ENCODE results near the gene IL18RAP.

IL18RAP gene

DNA sequence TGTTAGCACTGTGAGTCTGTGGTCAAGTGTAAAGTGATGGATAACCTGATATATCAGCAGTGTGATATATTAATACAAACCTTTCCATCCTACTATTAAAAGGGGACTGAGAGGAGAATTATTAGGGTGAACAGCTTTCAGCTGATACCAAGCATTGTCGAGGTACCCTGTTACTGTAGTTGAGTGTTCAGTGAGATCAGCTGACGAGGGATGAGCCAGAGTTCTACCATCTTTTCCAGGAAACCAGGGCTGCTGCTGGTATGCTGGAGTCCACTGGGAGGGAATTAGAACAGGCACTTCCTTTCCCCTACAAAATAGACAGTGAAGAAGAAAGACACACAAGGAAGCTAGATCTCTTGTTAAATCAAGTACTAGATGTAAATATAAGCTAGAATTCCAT lies 408 bp downstream of the IL18RAP start:
- no peak for DNase-seq

DNA sequence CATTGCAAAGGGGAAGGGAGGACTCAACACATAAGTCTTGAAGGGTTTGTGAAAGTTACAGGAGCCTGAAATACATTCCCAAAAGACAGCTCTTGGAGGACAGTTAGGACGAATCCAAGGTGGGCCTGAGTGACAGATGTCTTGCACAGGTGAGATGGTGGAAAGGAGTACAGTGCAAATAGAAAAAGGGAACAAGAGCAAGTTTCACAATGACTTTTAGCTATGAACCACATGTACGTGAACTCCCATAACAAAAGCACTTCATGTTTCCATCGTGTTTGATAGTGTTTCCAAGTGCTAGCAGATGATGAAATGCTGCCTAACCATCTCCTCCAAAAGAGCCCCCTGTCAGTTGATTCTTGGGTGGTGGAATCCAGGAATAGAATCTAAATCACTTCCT lies 1.8 kb downstream of the IL18RAP start:
- DNase-seq: no peak

DNA sequence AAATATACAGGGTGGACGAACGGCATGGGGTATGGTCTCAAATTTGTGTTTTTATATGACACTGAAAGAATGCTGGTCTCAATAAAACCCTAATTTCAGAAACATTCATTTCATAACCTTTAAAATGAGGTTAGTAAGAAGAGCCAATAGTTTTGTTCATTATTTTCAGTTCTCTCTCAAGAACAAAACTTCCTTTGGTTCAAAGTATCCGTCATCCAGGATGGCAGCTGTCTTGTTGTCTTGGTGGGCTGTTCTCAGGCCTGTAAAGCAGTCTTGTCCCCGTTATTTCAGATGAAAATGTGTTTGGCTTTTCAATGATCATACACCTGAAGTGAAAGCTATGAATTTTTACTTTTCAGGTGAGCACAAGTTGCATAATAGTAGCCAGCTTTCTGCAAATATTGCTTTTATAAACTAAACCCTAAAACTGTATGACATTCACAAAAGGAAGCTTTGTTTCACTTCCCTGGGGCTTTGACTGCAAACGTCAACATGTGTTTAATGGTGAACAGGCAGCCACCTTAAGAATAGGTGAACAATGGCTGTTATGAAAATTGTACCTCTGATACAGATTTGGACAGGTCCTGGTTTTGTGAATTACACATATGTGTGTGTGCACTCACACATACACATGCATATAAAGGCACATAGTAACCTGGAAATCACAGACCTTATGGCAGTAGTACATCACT lies 2.6 kb downstream of the IL18RAP start:
- DNase-seq: no peak

DNA sequence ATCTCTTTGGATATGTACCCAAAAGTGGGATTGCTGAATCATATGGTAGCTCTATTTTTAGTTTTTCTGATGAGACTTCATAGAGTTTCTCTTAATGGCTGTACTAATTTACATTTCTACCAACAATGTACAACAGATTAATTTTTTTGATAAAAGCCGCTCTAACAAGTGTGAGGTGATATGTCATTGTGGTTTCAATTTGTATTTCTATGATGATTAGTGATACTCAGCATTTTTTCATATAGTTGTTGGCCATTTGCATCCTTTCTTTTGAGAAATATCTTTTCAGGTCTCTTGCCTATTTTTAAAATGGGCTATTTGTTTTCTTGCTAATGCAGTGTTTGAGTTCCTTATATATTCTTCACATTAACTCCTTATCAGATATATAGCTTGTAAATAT lies 4.3 kb downstream of the IL18RAP start:
- DNase-seq: no peak

DNA sequence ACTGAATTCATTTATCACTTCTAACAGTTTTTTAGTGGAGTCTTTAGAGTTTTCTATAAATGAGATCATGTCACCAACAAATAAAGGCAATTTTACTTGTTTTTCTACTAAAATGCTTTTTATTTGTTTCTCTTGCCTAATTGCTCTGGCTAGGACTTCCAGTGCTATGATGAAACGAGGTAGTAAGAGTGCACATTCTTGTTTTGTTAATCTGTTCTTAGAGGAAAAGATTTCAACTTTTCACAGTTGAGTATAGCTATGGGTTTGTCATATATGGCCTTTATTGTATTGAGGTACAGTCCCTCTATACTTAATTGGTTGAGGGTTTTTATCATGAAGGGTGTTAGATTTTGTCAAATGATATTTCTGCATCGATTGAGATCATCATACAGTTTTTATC lies 5.6 kb downstream of the IL18RAP start:
- DNase-seq: no peak

DNA sequence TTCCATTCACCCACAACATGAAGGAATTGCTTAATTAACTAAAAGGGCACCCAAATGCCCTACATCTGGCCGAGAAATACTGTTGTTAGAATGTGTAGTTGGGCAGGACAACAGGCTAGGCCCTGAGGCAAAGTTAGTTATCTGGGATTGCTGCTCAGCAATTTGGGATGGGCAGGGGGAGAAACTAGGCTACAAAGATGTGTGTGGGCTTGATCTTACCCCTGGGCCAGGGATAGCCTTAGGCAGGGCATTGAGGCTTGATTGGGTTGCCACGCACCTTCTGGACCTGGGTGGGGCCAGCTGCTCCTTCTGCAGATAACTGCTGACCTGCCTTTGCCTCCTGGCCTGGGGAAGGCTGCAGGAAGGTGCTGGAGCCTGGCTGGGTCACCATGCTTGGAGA lies 9.4 kb downstream of the IL18RAP start:
- no peak for DNase-seq

DNA sequence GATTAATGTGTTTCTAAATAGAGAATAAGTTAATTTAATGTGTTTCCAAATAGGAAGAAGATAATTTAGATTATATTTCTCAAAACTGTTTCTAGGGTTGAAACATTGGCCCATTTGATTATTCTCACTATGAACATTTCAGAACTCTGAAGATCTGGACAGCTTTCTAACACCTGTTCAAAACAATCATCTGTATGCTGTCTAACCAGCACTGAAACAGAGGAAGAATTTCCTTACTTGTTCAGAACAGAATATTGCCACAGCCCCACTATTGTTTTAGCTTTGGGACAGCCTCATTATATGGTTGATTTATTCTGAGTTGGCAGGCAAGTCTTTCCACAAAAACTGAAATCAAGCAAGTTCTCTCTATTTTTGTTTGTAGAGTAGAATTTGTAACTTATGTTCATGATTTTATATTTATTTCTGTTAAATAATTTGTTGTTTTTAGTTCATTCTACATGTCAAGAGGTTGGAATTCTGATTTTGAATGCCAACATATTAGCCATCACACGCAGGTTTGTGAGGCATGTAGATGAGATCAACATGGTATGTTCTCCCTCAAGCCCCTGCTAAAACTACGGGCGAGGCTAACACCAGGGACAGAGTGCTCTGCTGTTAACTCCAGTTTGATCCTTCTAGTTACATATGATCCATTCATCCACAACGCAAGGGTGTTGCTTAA lies 11.2 kb downstream of the IL18RAP start:
- DNase-seq: no peak

DNA sequence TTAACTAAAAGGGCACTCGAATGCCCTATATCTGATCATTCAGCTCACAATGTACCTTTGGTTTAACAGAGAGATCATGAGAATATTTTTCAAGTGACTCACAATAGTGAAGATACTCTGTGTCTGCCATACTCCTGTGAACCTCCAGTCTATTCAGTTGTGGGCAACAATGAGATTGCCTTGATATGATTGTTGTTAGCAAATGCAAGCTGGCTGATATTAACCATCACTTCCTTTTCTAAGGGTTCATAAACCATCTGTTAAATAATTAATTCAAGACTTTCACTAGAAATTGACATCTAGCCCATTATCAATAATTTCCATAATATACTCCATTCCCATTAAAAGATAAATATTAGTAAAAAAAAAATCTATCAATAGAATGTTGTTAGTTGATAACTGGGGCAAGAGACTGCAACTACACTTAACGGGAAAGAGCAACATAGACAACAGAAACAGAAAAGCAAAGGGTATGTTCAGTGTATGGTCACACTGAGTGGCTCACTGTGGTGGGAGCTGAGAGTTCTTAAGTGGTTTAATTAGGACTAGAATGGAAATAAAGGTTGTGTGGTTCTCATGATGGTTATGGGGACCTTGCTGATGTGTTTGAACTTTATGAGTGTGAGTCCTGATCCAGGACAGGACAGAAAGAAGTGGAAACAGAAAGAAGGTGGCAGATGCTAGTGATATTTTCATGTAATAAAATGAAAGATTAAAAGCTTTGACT lies 11.9 kb downstream of the IL18RAP start:
- no peak for DNase-seq

DNA sequence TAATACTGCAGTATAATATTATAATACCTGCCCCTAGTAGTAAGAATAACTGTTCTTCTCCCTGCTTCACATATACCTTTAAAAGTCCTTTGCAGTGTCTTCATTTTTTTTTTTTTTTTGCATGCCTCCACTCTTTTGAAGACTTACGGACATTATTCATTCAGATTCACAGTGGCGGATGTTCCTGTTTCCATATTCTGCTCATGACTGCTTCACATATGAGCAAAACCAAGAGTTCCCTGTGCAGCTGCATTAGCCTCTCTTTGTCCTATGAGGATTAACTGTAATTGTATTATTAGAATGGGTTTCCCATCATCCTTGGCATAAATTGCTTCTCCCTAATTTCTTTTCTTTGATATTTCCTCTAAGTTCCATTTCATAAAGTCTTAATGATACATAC lies 12.8 kb downstream of the IL18RAP start:
- DNase-seq: no peak

DNA sequence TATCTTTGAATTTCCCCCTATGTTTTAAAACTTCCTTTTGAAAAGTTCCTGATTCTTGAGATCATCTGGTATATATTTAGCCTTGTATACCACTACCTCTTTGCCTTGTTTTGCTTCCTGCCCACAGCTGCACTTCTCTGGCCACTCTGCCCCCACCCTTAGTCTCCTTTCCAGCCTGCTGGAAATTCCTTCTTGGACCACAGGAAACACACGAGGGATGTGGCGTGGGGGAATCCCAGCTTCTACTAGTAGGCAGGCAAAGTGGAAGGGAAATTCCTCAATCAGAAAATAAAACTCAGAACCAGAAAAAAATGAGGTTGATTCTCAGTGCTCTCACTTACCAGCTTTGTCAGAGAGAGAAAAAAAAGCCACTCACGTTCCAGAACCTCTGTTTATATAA lies 13.4 kb downstream of the IL18RAP start:
- no peak for DNase-seq

DNA sequence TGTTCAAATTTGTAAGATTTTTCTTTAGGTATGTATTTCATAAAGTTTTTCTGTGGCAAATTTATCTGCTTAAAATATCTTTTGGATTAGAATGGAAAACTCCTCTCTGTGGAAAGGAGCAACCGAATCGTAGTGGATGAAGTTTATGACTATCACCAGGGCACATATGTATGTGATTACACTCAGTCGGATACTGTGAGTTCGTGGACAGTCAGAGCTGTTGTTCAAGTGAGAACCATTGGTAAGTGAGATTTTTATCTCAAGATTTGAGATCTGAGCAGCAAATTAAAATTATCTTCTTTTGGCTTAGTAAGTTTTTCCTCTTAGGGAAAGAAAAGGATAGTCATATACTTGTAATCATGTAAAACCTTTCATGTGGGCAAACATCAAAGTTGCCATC lies 14.2 kb downstream of the IL18RAP start:
- no peak for DNase-seq

DNA sequence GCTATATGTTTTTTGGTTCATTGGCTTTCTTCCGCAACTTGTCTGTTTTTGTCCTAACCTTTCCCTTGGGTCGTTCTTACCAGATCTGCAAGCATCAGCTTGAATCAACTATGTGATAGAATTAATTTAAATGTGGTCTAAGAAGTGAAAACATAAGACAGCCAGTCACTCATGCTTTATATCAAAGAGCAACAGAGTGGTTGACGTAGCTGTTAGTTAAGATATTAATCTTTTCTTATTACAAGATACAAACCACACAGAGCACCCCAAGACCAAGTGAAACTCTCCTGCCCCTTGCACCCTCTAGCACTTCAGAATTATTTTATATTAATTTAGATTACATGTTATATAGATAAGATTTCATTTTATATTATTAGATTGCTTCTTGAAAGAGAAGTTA lies 15.2 kb downstream of the IL18RAP start:
- no peak for DNase-seq

DNA sequence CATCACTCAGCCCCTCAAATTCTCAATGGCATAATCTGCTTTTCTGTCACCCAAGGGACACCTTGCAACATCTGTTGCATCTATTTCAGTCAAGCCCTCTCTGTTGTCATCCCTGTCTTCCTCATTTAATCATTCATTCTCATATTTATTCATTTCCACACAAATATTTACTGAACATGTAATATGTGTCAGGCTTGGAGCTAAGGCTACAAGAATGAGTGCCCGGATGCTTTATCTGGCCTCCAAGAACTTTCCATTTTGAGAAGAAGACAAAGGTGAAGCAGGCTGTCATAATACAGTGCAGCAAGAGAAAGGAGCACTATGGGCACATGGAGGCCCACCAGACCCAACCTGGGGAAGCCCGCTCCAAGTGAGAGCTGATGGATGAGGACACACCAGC lies 15.6 kb downstream of the IL18RAP start:
- DNase-seq: no peak

DNA sequence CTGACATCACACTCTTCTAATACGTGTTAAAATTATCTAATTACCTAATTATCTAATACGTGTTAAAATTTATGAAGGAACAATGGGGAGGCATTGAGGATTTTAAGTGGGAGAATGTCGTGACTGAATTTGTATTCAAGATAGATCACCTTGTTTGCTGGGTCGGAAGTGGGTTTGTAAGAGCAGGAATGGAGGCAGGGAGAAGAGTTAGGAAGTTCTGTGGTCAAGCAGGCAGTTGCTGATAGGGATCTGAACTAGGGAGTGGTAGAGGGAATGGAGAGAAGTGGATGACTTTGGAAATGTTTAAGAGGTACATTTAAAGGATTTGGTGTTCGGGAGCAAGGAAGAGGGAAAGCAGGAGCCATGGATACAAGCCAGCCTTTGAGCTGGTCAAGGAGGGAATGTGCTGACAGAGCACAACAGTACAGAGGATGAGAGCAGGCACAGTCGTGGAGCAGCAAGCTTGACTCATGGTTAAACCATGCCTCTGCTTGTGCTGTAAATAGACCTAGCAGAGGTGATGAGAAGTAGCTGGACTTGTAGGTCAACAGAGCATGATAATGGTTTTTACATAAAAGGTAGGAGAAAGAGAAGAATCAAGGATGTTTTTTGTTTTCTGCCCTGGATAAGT lies 16.2 kb downstream of the IL18RAP start:
- DNase-seq: no peak

DNA sequence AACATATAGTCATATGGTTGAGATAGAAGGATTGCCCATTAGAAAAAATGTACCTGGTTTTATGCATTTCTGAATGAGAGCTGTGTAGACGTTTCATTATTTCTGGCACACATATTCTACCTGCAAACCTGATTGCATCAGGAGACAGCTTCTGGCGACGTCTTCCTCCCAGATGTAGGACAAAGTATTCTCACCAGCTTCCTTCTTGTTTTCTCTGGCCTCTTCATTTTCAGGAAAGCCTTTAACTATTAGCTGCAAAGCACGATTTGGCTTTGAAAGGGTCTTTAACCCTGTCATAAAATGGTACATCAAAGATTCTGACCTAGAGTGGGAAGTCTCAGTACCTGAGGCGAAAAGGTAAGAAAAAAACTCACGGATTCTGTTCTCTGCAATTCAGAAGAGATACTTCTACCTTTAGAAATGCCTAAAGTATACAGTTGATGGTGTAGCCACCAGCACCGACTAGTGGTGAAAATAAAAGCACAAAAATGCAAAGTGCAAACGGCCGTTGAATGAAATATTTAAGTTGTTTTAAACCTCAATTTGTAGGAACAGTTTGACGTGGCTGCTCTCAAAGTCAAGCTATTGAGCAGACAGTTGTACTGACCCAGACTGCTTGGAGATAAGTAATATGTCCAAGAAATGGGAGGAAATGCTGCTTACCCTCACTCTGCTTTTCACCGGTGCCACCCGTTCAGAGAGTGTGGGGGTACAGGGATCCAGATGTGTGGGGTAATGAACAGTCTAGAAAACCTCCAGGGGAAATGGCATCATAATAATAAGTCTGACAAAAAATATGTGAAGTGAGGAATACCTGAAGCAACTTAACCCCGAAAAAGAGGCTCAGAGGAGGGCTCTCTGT lies 20.2 kb downstream of the IL18RAP start:
- no peak for DNase-seq

DNA sequence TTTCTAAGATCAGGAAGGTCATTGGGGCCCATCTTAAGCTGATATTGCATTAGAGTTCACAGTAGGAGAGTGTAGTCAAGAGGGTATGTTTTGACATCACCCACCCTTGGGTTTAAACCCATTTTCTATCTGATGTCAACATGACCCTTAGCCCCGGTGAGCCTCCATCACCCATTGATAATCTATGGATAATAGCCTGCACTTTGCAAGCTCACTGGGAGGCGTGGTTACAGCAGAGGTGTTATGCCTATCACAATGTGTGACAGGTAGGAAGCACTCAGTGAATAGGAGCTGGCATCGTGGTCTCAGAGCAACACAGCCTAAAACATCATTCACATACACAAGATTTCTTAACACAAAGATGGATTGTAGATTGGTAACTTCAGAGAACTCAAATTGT lies 21.3 kb downstream of the IL18RAP start:
- DNase-seq: no peak

DNA sequence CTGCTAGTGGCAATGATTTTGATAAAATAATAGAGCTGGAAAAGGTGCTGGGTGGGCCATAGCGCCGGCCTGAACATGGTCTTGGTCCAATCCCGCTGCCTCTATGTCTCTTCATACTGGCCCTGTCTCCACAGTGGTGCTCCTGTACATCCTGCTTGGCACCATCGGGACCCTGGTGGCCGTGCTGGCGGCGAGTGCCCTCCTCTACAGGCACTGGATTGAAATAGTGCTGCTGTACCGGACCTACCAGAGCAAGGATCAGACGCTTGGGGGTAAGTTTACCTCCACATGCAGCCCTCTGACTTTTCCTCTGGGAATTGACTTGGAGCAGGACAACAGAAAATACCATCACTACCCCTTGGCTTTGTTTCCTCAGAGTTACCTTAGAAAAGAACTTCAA lies 24.0 kb downstream of the IL18RAP start:
- DNase-seq: no peak

DNA sequence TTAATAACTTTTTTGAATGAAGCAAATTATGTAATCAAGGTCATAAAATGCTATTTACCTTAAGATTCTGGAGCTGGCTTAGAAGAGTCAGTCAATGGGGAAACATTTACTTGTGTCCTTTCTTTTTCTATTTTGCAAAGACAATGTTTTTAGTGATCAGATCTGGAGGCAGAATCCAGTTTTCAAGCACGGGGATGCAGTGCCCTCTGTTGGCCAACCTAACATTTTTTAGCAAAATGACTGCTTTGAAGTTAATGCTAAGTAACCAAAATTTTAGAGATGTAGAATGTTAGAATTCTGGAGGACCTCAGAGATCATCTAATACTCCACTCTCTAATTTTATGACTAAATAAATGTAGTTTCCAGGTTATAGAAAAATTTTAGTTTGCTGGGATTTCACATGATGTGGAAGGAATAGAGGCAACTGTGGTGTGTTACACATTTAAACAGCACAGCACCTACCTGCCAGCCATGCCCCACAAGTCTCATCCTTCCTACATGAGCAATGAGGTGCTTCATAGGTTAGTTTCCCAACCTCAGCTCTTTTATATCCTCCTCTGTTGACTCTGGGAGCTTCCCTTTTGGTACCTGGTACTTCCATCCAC lies 26.5 kb downstream of the IL18RAP start:
- peak; percentile 9 for DNase-seq

DNA sequence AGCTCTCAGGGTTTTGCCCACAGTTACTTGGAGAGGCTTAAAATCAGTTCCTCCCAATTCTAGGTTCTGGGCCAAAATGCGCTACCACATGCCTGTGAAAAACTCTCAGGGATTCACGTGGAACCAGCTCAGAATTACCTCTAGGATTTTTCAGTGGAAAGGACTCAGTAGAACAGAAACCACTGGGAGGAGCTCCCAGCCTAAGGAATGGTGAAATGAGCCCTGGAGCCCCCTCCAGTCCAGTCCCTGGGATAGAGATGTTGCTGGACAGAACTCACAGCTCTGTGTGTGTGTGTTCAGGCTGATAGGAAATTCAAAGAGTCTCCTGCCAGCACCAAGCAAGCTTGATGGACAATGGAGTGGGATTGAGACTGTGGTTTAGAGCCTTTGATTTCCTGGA lies 29.0 kb downstream of the IL18RAP start:
- no peak for DNase-seq

DNA sequence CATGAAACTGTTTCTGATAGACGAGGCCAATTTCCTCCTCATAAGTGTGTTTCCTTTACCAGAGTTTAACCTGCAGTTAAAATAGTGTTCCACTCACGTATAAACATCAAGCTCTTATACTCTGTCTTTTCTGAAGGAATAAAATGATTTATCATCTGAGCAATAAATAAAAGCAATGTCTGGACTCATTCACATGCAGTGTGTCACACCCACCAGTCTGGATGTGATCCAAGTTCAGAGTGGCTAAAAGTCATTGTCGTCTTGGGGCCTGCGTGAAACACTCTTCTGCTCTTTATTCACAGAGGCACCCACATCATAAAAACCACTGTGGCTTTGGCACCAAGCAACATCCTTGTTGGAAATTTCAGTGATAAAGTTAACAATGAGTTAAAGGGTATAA lies 30.5 kb downstream of the IL18RAP start:
- DNase-seq: no peak

DNA sequence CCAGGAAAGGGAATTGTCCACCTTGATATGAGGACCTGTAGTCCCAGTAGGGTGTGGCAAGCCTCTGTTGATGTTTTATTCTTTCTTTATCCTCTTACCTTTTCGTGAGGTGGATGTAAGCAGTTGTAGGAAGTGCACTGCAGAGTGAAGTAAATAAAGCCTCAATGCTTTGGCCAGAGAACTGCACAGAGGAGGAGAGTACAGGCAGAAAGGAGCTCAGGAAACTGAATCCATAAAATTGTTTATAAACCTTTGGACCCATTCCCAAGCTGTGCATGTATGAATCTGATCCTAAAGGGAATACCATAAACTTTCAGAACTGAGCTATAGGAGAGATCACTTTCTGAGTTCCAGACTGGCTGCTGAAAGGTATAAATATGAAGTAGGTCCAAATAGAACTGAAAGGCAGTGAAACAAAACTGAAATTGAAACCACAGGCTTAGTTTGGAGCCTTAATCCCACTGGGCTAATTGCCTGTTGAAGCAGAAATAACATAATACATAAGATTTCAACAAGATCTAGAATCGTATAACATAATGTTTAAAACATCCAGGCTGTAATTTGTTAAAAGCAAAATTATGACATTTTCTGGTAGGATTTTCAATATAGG lies 32.2 kb downstream of the IL18RAP start:
- DNase-seq: no peak

DNA sequence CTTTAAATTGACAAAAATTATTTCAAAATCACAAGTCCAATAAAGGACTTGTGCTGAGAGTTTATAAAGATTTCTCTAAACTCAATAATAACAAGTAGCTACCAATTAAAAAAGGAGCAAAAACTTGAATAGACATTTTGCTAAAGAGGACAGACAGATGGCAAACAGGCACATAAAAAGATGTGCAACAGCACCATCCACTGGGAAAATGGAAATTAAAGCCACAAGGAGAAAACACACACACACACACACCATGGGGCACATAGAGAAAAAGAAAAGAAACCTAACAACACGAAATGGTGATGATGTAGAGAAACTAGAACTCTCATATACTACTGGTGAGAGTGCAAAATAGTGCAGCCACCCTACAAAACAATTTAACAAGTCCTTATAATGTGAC lies 37.5 kb downstream of the IL18RAP start:
- no peak for DNase-seq
